K562 (cell line): ENCODE results near the gene HEXIM2. TPM values are rescaled to one million over a fixed set of nuclear protein-coding genes. Genes with fewer than 3 reads are reported as not detected.
A peak's percentile ranks its signal among the peaks of the same experiment; 100 is the strongest.

Experiments
- DMBX1 ChIP-seq: fragments of 250-450 bp; sonication (Bioruptor Pico); IDR thresholded peaks from 2 replicates; pipeline ENCODE4 v1.8.0; 2022; ENCODE audit warnings: inconsistent platforms, mild to moderate bottlenecking, moderate library complexity, borderline replicate concordance
- ESRRB ChIP-seq: fragments of 250-450 bp; sonication (Bioruptor Pico); IDR thresholded peaks from 2 replicates; pipeline ENCODE4 v1.5.0; 2020; ENCODE audit warnings: mild to moderate bottlenecking, moderate library complexity, borderline replicate concordance
- HOXB6 ChIP-seq: fragments of 250-450 bp; sonication (Bioruptor Pico); IDR thresholded peaks from 2 replicates; pipeline ENCODE4 v1.5.1; 2022; ENCODE audit warnings: mild to moderate bottlenecking, borderline replicate concordance
- ILK ChIP-seq: fragments of 450-650 bp; IDR thresholded peaks from 2 replicates; pipeline ENCODE4 v1.6.1; 2016; ENCODE audit warnings: missing genetic modification characterization, low read depth, mild to moderate bottlenecking, missing compliant biosample characterization, moderate library complexity, borderline replicate concordance
- RUNX1 ChIP-seq: sonication (generic); IDR thresholded peaks from 2 replicates; pipeline ENCODE4 v1.6.1; 2016; ENCODE audit warnings: antibody characterized with exemption, low read depth
- STAT5A ChIP-seq: IDR thresholded peaks from 2 replicates; pipeline ENCODE4 v1.6.1; 2012; ENCODE audit warnings: low read length, inconsistent platforms, borderline replicate concordance
- ZC3H11A ChIP-seq: IDR thresholded peaks from 2 replicates; pipeline ENCODE4 v1.6.1; 2012; ENCODE audit warnings: low read depth, low read length, improper control_type of control experiment
- ZNF12 ChIP-seq: sonication (generic); formaldehyde crosslinking; IDR thresholded peaks from 2 replicates; pipeline ENCODE4 v1.4.0; 2020; ENCODE audit warnings: mild to moderate bottlenecking, missing genetic modification reagents
- ZNF140 ChIP-seq: fragments of 250-450 bp; sonication (Bioruptor Pico); IDR thresholded peaks from 2 replicates; pipeline ENCODE4 v1.8.0; 2021; ENCODE audit warnings: moderate library complexity, mild to moderate bottlenecking, inconsistent platforms
- ZNF785 ChIP-seq: fragments of 250-450 bp; sonication (Bioruptor Pico); IDR thresholded peaks from 2 replicates; pipeline ENCODE4 v1.4.0; 2020; ENCODE audit warnings: mild to moderate bottlenecking
- polyA plus RNA-seq, 8 experiments: library from polyadenylated mRNA; depleted of rRNA in 4 of 8; stranded (reverse) in 5 of 8; unstranded in 3 of 8; fragments of >200 nt; fragmentation: Nextera tagmentation in 2 of 8; fragmentation: Illumina TruSeq in 1 of 8; extraction: Ambion mirVana in 2 of 8; extraction: Trizol in 1 of 8; gene quantifications; 2 replicates each; pipeline versions ENCODE4 v1.2.1 to v1.2.3, GENCODE V29; 2011 to 2014; ENCODE audit warnings: inconsistent platforms in 1 of 8, missing spikeins in 1 of 8
- total RNA-seq, 7 experiments: library from RNA; depleted of rRNA in 6 of 7; stranded (reverse); fragments of >200 nt in 6 of 7; fragmentation: Illumina TruSeq in 2 of 7; extraction: Trizol in 2 of 7; gene quantifications; 2 replicates each; pipeline versions ENCODE4 v1.2.1 to v1.2.3, GENCODE V29; 2011 to 2021; ENCODE audit warnings: low replicate concordance in 1 of 7
- TF ChIP-seq, protein P1 (sequence below): fragments of 450-650 bp; IDR thresholded peaks from 2 replicates; pipeline ENCODE4 v1.7.1; 2018; ENCODE audit warnings: mild to moderate bottlenecking, low read depth; ENCODE audit not compliant: partially characterized antibody
- TF ChIP-seq, protein P2 (sequence below): sonication (generic); formaldehyde crosslinking; IDR thresholded peaks from 2 replicates; pipeline ENCODE4 v1.5.0; 2020; ENCODE audit warnings: missing genetic modification reagents
- TF ChIP-seq, protein P3 (sequence below), 2 experiments: fragments of 450-650 bp in 1 of 2; sonication (generic) in 1 of 2; formaldehyde crosslinking in 1 of 2; IDR thresholded peaks; 2 replicates each; pipeline versions ENCODE4 v1.7.1 to v1.9.0; 2016 to 2022; ENCODE audit warnings: inconsistent platforms in 1 of 2, mild to moderate bottlenecking in 1 of 2, missing genetic modification reagents in 1 of 2

Gene HEXIM2
- total and polyA plus RNA-seq, 9 of the 15 experiments (the other 6 are each of a cell fraction or from before 2014, with no cell fraction given) = 0.69 to 3.4 (median 1.1) TPM; not detected in 2

DNA sequence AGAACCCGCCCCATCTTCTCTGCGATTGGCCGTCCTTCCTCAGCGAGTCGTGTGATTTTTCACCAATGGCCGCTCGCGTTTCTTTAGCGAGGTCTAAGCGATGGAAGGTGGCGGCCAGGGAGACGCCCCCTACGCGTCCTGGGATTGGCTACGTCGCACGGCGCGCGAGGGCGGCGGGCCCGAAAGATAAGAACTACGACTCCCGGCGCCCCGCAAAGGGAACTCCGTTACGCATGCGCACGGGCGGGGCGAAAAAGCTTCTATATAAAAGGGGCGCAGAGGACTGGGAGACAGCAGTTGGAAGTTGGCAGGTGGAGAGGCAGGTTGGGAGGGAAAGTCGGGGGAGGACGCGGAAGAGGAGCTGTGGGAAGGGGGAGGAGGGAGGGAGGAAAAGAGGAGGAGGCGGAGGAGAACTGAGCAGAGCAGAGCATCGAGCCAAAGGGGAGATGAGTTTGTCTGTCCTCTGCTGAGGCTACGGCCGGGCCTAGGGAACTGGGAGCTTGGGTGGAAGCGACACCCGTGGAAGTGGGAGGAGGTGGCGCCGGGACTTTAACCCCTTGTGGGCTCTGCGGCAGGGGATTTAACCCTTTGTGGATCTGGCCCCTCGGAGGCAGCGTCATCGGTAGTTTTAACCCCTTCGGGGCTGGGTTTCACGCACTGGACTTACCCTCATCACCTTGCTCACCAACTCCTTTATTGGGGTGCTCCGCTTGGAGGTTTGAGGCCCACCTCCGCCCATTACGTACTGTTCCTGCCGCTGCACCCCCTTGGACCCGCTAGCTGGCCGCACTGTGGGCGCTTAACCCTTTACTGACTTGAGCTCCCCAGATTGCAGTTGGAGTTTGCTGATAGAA, 13.3 kb upstream of the HEXIM2 start, which contains the start of gene HEXIM1 (continued):
- TF ChIP-seq, protein P1, sequence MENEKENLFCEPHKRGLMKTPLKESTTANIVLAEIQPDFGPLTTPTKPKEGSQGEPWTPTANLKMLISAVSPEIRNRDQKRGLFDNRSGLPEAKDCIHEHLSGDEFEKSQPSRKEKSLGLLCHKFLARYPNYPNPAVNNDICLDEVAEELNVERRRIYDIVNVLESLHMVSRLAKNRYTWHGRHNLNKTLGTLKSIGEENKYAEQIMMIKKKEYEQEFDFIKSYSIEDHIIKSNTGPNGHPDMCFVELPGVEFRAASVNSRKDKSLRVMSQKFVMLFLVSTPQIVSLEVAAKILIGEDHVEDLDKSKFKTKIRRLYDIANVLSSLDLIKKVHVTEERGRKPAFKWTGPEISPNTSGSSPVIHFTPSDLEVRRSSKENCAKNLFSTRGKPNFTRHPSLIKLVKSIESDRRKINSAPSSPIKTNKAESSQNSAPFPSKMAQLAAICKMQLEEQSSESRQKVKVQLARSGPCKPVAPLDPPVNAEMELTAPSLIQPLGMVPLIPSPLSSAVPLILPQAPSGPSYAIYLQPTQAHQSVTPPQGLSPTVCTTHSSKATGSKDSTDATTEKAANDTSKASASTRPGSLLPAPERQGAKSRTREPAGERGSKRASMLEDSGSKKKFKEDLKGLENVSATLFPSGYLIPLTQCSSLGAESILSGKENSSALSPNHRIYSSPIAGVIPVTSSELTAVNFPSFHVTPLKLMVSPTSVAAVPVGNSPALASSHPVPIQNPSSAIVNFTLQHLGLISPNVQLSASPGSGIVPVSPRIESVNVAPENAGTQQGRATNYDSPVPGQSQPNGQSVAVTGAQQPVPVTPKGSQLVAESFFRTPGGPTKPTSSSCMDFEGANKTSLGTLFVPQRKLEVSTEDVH = peak; percentile 82
- TF ChIP-seq HOXB6 (CRISPR knock-in tag) (peak; percentile 89; the same call in 1 of the 2 replicates), ILK (tag) (no peak), DMBX1 (peak; percentile 45; the same call in 1 of the 2 replicates), ZNF12 (CRISPR knock-in tag) (no peak; the same call in 1 of the 2 replicates), ZC3H11A (no peak), RUNX1 (0 out of 2 replicates have a peak, but pooled peaks have one; percentile 75), ZNF140 (CRISPR knock-in tag) (no peak), ZNF785 (CRISPR knock-in tag) (no peak), ESRRB (CRISPR knock-in tag) (peak; percentile 89), STAT5A (peak; percentile 33; the same call in 1 of the 2 replicates)
- TF ChIP-seq, protein P2, sequence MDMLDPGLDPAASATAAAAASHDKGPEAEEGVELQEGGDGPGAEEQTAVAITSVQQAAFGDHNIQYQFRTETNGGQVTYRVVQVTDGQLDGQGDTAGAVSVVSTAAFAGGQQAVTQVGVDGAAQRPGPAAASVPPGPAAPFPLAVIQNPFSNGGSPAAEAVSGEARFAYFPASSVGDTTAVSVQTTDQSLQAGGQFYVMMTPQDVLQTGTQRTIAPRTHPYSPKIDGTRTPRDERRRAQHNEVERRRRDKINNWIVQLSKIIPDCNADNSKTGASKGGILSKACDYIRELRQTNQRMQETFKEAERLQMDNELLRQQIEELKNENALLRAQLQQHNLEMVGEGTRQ (CRISPR knock-in tag) = no peak
- TF ChIP-seq, protein P3, sequence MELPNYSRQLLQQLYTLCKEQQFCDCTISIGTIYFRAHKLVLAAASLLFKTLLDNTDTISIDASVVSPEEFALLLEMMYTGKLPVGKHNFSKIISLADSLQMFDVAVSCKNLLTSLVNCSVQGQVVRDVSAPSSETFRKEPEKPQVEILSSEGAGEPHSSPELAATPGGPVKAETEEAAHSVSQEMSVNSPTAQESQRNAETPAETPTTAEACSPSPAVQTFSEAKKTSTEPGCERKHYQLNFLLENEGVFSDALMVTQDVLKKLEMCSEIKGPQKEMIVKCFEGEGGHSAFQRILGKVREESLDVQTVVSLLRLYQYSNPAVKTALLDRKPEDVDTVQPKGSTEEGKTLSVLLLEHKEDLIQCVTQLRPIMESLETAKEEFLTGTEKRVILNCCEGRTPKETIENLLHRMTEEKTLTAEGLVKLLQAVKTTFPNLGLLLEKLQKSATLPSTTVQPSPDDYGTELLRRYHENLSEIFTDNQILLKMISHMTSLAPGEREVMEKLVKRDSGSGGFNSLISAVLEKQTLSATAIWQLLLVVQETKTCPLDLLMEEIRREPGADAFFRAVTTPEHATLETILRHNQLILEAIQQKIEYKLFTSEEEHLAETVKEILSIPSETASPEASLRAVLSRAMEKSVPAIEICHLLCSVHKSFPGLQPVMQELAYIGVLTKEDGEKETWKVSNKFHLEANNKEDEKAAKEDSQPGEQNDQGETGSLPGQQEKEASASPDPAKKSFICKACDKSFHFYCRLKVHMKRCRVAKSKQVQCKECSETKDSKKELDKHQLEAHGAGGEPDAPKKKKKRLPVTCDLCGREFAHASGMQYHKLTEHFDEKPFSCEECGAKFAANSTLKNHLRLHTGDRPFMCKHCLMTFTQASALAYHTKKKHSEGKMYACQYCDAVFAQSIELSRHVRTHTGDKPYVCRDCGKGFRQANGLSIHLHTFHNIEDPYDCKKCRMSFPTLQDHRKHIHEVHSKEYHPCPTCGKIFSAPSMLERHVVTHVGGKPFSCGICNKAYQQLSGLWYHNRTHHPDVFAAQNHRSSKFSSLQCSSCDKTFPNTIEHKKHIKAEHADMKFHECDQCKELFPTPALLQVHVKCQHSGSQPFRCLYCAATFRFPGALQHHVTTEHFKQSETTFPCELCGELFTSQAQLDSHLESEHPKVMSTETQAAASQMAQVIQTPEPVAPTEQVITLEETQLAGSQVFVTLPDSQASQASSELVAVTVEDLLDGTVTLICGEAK (IDR thresholded peaks at IDR 0.05) = peak; percentile 47
- TF ChIP-seq, protein P3 (CRISPR knock-in tag; IDR thresholded peaks at IDR 0.05) = no peak
